H1 (cell line): Measurements from ENCODE around the gene ZDHHC5. TPM values are rescaled to one million over a fixed set of nuclear protein-coding genes. Genes with fewer than 3 reads are reported as not detected.

ENCODE experiments used
- BCL11A ChIP-seq, 2 experiments: IDR thresholded peaks; one replicate each; pipeline ENCODE4 v1.6.1; 2011; ENCODE audit warnings: low read depth in 2 of 2, low read length in 2 of 2, mild to moderate bottlenecking in 2 of 2
- CBX8 ChIP-seq: fragments of 300-800, 300-1000 bp; sonication (generic); IDR thresholded peaks from 2 replicates; pipeline ENCODE4 v1.7.1; 2016; ENCODE audit warnings: low read depth, low read length, borderline replicate concordance
- E2F6 ChIP-seq: IDR thresholded peaks from 2 replicates; pipeline ENCODE4 v1.6.1; 2012; ENCODE audit warnings: inconsistent platforms
- EGR1 ChIP-seq: IDR thresholded peaks from 2 replicates; pipeline ENCODE4 v1.6.1; 2011; ENCODE audit warnings: low read depth, low read length, borderline replicate concordance
- EP300 ChIP-seq, 2 experiments: IDR thresholded peaks; 1 replicate in 1 of 2; 2 replicates in 1 of 2; pipeline ENCODE4 v1.6.1; 2011 to 2012; ENCODE audit warnings: low read depth in 2 of 2, low read length in 2 of 2, mild to moderate bottlenecking in 2 of 2, borderline replicate concordance in 1 of 2, inconsistent platforms in 1 of 2, moderate library complexity in 1 of 2
- HDAC2 ChIP-seq, 2 experiments: fragments of 300-600 bp in 1 of 2; sonication (generic) in 1 of 2; IDR thresholded peaks; 2 replicates each; pipeline ENCODE4 v1.6.1; 2011 to 2012; ENCODE audit warnings: low read depth in 2 of 2, low read length in 2 of 2, mild to moderate bottlenecking in 2 of 2, moderate library complexity in 2 of 2, borderline replicate concordance in 1 of 2, inconsistent platforms in 1 of 2
- JUN ChIP-seq: IDR thresholded peaks from 2 replicates; pipeline ENCODE4 v1.6.1; 2011; ENCODE audit warnings: low read depth, mild to moderate bottlenecking, improper control_type of control experiment, low read length
- NRF1 ChIP-seq: IDR thresholded peaks from 2 replicates; pipeline ENCODE4 v1.6.1; 2011; ENCODE audit warnings: mild to moderate bottlenecking, low read depth, low read length, improper control_type of control experiment
- POU5F1 ChIP-seq: IDR thresholded peaks from 2 replicates; pipeline ENCODE4 v1.6.1; 2011; ENCODE audit warnings: low read depth, mild to moderate bottlenecking, low read length, moderate library complexity
- RAD21 ChIP-seq, 2 experiments: IDR thresholded peaks in 1 of 2; conservative IDR thresholded peaks in 1 of 2; 2 replicates each; pipeline ENCODE4 v1.6.1; 2011; ENCODE audit warnings: low read depth in 2 of 2, low read length in 2 of 2, improper control_type of control experiment in 1 of 2, inconsistent platforms in 1 of 2, mild to moderate bottlenecking in 1 of 2, moderate library complexity in 1 of 2
- RFX5 ChIP-seq: IDR thresholded peaks from 2 replicates; pipeline ENCODE4 v1.6.1; 2011; ENCODE audit warnings: low read depth, low read length, improper control_type of control experiment, borderline replicate concordance
- SIRT6 ChIP-seq: IDR thresholded peaks from one replicate; pipeline ENCODE4 v1.7.1; 2012; ENCODE audit warnings: low read length, inconsistent platforms
- SP4 ChIP-seq: IDR thresholded peaks from 2 replicates; pipeline ENCODE4 v1.6.1; 2012; ENCODE audit warnings: low read length, inconsistent platforms
- SRF ChIP-seq: IDR thresholded peaks from 2 replicates; pipeline ENCODE4 v1.6.1; 2011; ENCODE audit warnings: mild to moderate bottlenecking, low read depth, low read length, moderate library complexity
- TCF12 ChIP-seq: IDR thresholded peaks from 2 replicates; pipeline ENCODE4 v1.6.1; 2011; ENCODE audit warnings: low read depth, mild to moderate bottlenecking, low read length
- TEAD4 ChIP-seq: IDR thresholded peaks from 2 replicates; pipeline ENCODE4 v1.6.1; 2012; ENCODE audit warnings: low read depth, low read length, inconsistent platforms, mixed read lengths
- polyA plus RNA-seq, 7 experiments: library from polyadenylated mRNA; depleted of rRNA in 3 of 7; stranded (reverse) in 5 of 7; unstranded in 2 of 7; fragments of >200 nt in 5 of 7; fragments of 200-250 nt in 2 of 7; gene quantifications; 1 replicate in 5 of 7; 2 replicates in 1 of 7; 4 replicates in 1 of 7; pipeline versions ENCODE4 v1.2.1 to v1.2.3, GENCODE V29; 2011 to 2013; ENCODE audit warnings: missing spikeins in 2 of 7, mixed read lengths in 2 of 7
- total RNA-seq: library from RNA; stranded (reverse); fragmentation: NEBNext Ultra II Directional; extraction: Animal tissue kit (Norgen Biotek cat#: 25700); gene quantifications from 2 replicates; pipeline ENCODE4 v1.2.1, GENCODE V29; 2021
- TF ChIP-seq, protein P1 (sequence below), 3 experiments: IDR thresholded peaks; 1 replicate in 2 of 3; 2 replicates in 1 of 3; pipeline versions ENCODE4 v1.5.1 to v1.6.1; 2011; ENCODE audit warnings: low read length in 3 of 3, mild to moderate bottlenecking in 3 of 3, inconsistent platforms in 2 of 3, low read depth in 1 of 3, moderate library complexity in 1 of 3; ENCODE audit not compliant: insufficient read depth in 1 of 3; ENCODE audit errors: control extremely low read depth in 1 of 3
- TF ChIP-seq, protein P2 (sequence below): IDR thresholded peaks from 2 replicates; pipeline ENCODE4 v1.6.1; 2012; ENCODE audit warnings: low read length, inconsistent platforms

The ZDHHC5 gene
- total and polyA plus RNA-seq, 2 of the 8 experiments (the other 6 are each of a cell fraction or from before 2014, with no cell fraction given): 40.0 to 56.3 TPM

- TF ChIP-seq E2F6 (no peak; the same call in 1 of the 2 replicates), CBX8 (no peak), JUN (no peak), SP4 (0 out of 2 replicates have a peak, but pooled peaks have one; percentile 38), SIRT6 (no peak), TCF12 (no peak), RAD21 (IDR thresholded peaks at IDR 0.05 in 1 of 2, conservative IDR thresholded peaks at IDR 0.05 in 1 of 2; ENCODE audit: low read depth in 2 of 2, low read length in 2 of 2) (no peak), SRF (no peak; the same call in 1 of the 2 replicates), EGR1 (no peak), NRF1 (no peak), BCL11A (IDR thresholded peaks at IDR 0.05; ENCODE audit: low read depth in 2 of 2, low read length in 2 of 2) (no peak), TEAD4 (no peak), EP300 (IDR thresholded peaks at IDR 0.05; ENCODE audit: borderline replicate concordance in 1 of 2, low read depth in 2 of 2, low read length in 2 of 2) (no peak), POU5F1 (no peak), HDAC2 (IDR thresholded peaks at IDR 0.05; ENCODE audit: borderline replicate concordance in 1 of 2, low read depth in 2 of 2, low read length in 2 of 2) (no peak; a peak in 1 of 4 replicates), RFX5 (no peak)
- TF ChIP-seq, protein P1, sequence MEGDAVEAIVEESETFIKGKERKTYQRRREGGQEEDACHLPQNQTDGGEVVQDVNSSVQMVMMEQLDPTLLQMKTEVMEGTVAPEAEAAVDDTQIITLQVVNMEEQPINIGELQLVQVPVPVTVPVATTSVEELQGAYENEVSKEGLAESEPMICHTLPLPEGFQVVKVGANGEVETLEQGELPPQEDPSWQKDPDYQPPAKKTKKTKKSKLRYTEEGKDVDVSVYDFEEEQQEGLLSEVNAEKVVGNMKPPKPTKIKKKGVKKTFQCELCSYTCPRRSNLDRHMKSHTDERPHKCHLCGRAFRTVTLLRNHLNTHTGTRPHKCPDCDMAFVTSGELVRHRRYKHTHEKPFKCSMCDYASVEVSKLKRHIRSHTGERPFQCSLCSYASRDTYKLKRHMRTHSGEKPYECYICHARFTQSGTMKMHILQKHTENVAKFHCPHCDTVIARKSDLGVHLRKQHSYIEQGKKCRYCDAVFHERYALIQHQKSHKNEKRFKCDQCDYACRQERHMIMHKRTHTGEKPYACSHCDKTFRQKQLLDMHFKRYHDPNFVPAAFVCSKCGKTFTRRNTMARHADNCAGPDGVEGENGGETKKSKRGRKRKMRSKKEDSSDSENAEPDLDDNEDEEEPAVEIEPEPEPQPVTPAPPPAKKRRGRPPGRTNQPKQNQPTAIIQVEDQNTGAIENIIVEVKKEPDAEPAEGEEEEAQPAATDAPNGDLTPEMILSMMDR (IDR thresholded peaks at IDR 0.05; ENCODE audit: control extremely low read depth in 1 of 3, insufficient read depth in 1 of 3, low read depth in 1 of 3, low read length in 3 of 3): no peak
- TF ChIP-seq, protein P2, sequence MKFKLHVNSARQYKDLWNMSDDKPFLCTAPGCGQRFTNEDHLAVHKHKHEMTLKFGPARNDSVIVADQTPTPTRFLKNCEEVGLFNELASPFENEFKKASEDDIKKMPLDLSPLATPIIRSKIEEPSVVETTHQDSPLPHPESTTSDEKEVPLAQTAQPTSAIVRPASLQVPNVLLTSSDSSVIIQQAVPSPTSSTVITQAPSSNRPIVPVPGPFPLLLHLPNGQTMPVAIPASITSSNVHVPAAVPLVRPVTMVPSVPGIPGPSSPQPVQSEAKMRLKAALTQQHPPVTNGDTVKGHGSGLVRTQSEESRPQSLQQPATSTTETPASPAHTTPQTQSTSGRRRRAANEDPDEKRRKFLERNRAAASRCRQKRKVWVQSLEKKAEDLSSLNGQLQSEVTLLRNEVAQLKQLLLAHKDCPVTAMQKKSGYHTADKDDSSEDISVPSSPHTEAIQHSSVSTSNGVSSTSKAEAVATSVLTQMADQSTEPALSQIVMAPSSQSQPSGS: no peak
Measured at GRCh38 chr11:57712256-57713150, 44.6 kb downstream of the ZDHHC5 start, which contains the start of gene TMX2 (continued).
